IPS-18a (cell line): ENCODE measurements around the gene DNAAF5.

Source experiments
- H3K27ac ChIP-seq: one replicate; pipeline ENCODE4 v1.5.1; 2013; ENCODE audit warnings: low read length
- H3K27me3 ChIP-seq: one replicate; pipeline ENCODE4 v1.6.1; 2013; ENCODE audit warnings: mild to moderate bottlenecking, low read length; ENCODE audit not compliant: control insufficient read depth, insufficient read depth
- H3K36me3 ChIP-seq: one replicate; pipeline ENCODE4 v1.6.1; 2013; ENCODE audit warnings: low read depth, low read length; ENCODE audit not compliant: control insufficient read depth
- H3K4me1 ChIP-seq: one replicate; pipeline ENCODE4 v1.6.1; 2013; ENCODE audit warnings: low read depth, low read length; ENCODE audit not compliant: control insufficient read depth
- H3K4me3 ChIP-seq: one replicate; pipeline ENCODE4 v1.5.1; 2013; ENCODE audit warnings: low read length
- H3K9ac ChIP-seq: one replicate; pipeline ENCODE4 v1.6.1; 2013; ENCODE audit warnings: mild to moderate bottlenecking, low read length, moderate library complexity
- H3K9me3 ChIP-seq: one replicate; pipeline ENCODE4 v1.6.1; 2013; ENCODE audit warnings: low read depth, low read length; ENCODE audit not compliant: control insufficient read depth

The DNAAF5 gene

DNA sequence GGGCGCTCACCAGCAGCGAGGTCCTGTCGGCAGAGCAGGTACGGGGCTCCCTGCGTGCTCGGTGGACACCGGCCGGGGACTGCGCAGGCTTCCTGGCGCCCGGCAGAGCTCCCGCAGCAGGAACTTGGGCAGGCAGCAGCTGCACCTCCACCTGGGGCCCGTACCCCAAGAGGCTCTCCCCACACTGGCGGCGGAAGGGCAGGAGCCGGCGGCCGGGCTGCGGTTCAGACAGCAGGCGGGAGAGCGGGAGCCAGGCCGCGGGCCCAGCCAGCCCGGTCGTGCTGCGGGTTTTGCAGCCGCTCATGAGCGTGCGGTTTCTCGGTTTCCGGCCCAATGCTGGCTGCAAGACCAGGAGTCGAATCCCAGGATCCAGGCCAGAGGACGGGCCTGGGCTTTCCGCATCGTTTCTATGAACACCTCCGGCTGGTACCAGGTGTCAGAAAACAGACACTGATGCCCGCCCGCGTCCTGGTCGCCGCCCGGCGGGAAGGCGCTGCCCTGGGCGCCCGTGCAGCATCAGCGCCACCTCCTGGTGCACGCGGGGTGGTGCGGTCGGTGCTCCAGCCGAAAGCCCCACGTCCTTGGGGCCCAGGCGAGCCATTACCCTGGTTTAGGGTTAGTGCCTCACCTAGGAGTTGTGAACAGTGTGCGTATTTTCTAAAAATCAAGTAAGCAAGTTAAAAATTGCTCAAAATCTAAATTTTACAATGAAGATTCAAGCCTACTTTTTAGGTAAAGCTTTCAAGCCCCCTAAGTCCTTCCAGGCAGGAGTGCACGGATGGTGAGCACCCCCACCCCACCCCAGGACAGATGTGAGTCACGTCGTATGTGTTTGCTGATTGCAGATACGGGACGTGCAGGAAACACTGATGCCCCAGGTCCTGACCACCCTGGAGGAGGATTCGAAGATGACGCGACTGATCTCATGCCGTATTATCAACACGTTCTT is 47.9 kb downstream of the DNAAF5 start:
- H3K36me3 ChIP-seq, result peaks cover 33% of the 10 kb centered on the region
- no peak overlapping the region for H3K4me3 ChIP-seq
- H3K27ac ChIP-seq, result no peak overlapping the region
- no peaks in the 10 kb centered on the region for H3K9me3 ChIP-seq
- no peaks in the 10 kb centered on the region for H3K4me1 ChIP-seq
- no peak overlapping the region for H3K9ac ChIP-seq
- H3K27me3 ChIP-seq, result no peaks in the 10 kb centered on the region

DNA sequence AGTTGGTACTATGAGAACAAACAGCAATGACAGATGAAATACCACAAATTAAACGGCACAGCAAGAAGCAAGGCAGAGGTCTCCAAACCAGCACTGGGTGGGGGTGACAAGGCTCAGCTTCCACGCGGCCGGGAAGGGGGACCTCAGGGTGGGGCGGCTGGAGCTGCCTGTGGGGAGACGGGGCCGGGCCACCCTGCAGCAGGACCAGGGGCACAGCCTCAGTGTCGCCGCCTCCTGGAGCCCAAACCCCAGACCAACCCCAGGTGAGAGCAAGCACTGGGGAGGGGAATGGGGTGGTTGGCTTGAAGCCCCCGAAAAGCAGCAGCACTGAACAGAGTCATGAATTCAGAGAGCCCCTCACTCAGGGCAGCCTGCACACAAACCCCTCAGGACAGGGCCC is 49.9 kb downstream of the DNAAF5 start:
- no peak overlapping the region for H3K9ac ChIP-seq
- no peaks in the 10 kb centered on the region for H3K9me3 ChIP-seq
- no peaks in the 10 kb centered on the region for H3K4me1 ChIP-seq
- H3K4me3 ChIP-seq, result no peak overlapping the region
- no peaks in the 10 kb centered on the region for H3K27me3 ChIP-seq
- peaks cover 51% of the 10 kb centered on the region for H3K36me3 ChIP-seq
- no peak overlapping the region for H3K27ac ChIP-seq

- H3K36me3 ChIP-seq, result peaks cover 55% of the 10 kb centered on the region
- no peak overlapping the region for H3K27ac ChIP-seq
- H3K4me1 ChIP-seq, result no peaks in the 10 kb centered on the region
- H3K27me3 ChIP-seq, result no peaks in the 10 kb centered on the region
- H3K9me3 ChIP-seq, result no peaks in the 10 kb centered on the region
- no peak overlapping the region for H3K9ac ChIP-seq
- no peak overlapping the region for H3K4me3 ChIP-seq
Observed at GRCh38 chr7:776992-777727, 50.7 kb downstream of the DNAAF5 start.

- H3K9ac ChIP-seq, result no peak overlapping the region
- H3K9me3 ChIP-seq, result no peaks in the 10 kb centered on the region
- no peak overlapping the region for H3K4me3 ChIP-seq
- H3K4me1 ChIP-seq, result no peaks in the 10 kb centered on the region
- H3K27me3 ChIP-seq, result no peaks in the 10 kb centered on the region
- peaks cover 56% of the 10 kb centered on the region for H3K36me3 ChIP-seq
- H3K27ac ChIP-seq, result no peak overlapping the region
Observed at GRCh38 chr7:777728-778078, 51.2 kb downstream of the DNAAF5 start.

DNA sequence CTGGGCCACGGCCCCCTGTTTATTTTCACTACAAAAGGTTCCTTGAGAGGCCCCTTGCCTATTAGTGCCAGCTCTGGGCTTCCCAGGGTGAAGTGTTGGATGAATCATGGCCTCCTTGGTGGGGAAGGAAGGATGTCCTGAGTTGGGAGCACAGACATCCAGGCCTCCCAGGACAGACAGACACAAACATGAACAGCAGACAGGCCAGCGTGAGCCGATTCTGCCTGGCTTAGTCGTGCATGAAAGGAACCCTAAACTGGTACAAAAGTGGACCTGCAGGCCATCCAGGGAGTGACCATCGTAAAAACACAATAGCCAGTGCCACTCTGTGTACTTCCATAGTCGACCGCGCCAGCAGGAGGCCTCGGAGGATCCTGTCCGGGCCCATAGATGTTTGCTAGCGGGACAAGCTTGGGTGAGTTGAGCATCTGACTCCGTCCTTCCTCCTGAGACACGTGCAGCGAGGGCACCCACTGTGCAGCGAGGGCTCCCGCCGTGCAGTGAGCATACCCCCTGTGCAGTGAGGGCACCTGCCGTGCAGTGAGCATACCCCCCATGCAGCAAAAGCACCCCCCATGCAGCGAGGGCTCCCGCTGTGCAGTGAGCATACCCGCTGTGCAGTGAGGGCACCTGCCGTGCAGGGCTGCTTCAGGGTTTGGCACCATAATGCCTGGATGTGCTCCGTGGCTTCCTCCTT is 51.9 kb downstream of the DNAAF5 start:
- Histone ChIP-seq H3K9me3 (no peaks in the 10 kb centered on the region), H3K36me3 (peaks cover 64% of the 10 kb centered on the region), H3K4me3 (no peak overlapping the region), H3K4me1 (no peaks in the 10 kb centered on the region), H3K27me3 (no peaks in the 10 kb centered on the region), H3K9ac (no peak overlapping the region), H3K27ac (no peak overlapping the region)

DNA sequence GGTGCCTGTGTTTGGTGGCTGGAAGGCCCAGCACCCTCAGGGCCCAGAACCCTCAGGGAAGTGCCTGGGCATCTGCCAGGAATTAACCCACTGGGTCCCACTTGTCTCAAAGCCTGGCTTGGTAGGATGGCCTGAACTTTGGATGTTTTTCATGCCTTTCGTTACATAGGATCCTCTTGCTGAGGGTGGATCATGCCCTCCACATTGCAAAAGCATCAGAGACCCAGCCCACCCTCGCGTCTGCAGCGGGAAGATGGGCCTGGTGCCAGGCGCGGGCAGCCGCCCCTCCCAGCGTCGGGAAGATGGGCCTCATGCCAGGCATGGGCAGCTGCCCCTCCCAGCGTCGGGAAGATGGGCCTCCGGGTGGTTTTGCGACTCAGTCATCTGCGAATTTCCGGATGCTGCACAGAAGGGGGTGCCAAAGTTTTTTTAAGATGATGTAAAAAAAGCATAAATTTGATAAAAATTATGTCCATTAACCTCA is 52.5 kb downstream of the DNAAF5 start:
- no peaks in the 10 kb centered on the region for H3K27me3 ChIP-seq
- no peak overlapping the region for H3K4me3 ChIP-seq
- H3K9me3 ChIP-seq, result no peaks in the 10 kb centered on the region
- H3K27ac ChIP-seq, result no peak overlapping the region
- H3K36me3 ChIP-seq, result peaks cover 68% of the 10 kb centered on the region
- H3K9ac ChIP-seq, result no peak overlapping the region
- no peaks in the 10 kb centered on the region for H3K4me1 ChIP-seq

DNA sequence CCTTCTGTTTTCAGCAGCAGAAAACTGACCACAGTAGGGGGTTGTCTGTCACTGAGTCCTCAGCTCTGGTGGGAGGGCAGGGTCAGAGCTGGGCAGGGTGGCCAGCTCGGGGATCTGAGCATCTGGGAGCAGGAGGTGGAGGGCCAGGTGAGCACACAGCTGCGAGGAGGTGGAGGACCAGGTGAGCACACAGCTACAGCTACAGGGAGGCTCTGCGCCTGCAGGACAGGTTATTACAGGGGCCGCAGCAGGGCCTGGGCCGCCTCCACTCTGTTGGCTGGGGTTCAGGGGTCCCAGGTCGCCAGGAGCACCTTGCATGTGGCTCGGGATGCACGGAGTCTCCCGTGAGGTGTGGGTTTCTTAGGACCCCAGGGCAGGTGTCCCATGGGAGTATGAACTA is 53.0 kb downstream of the DNAAF5 start:
- Histone ChIP-seq H3K36me3 (peaks cover 68% of the 10 kb centered on the region), H3K9me3 (no peaks in the 10 kb centered on the region), H3K27me3 (no peaks in the 10 kb centered on the region), H3K4me1 (no peaks in the 10 kb centered on the region), H3K9ac (no peak overlapping the region), H3K27ac (no peak overlapping the region), H3K4me3 (no peak overlapping the region)

GRCh38 chr7:780081-780480 is 53.6 kb downstream of the DNAAF5 start:
- Histone ChIP-seq H3K9me3 (no peaks in the 10 kb centered on the region), H3K36me3 (peaks cover 63% of the 10 kb centered on the region), H3K27ac (no peak overlapping the region), H3K9ac (no peak overlapping the region), H3K27me3 (no peaks in the 10 kb centered on the region), H3K4me1 (no peaks in the 10 kb centered on the region), H3K4me3 (no peak overlapping the region)

DNA sequence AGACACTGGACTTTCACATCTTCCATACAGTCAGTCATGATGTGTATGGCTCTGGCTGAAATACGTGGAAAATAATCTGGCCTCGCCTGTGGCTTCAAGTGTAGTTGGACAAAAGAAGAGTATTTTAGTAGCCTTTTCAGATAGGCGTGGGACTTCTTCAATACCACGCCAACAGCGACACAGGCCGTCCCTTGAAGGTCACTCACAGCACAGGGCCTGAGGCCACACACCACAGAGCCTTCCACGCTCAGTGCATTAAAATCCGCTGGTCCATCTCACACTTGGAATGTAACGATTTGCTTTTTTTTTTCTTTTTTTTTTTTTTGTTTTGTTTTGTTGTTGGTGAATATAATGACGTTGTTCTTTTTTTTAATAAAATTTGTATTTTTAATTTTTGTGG is 54.0 kb downstream of the DNAAF5 start:
- no peaks in the 10 kb centered on the region for H3K9me3 ChIP-seq
- no peak overlapping the region for H3K4me3 ChIP-seq
- H3K27me3 ChIP-seq, result no peaks in the 10 kb centered on the region
- no peaks in the 10 kb centered on the region for H3K4me1 ChIP-seq
- H3K36me3 ChIP-seq, result peaks cover 59% of the 10 kb centered on the region
- H3K9ac ChIP-seq, result no peak overlapping the region
- no peak overlapping the region for H3K27ac ChIP-seq

DNA sequence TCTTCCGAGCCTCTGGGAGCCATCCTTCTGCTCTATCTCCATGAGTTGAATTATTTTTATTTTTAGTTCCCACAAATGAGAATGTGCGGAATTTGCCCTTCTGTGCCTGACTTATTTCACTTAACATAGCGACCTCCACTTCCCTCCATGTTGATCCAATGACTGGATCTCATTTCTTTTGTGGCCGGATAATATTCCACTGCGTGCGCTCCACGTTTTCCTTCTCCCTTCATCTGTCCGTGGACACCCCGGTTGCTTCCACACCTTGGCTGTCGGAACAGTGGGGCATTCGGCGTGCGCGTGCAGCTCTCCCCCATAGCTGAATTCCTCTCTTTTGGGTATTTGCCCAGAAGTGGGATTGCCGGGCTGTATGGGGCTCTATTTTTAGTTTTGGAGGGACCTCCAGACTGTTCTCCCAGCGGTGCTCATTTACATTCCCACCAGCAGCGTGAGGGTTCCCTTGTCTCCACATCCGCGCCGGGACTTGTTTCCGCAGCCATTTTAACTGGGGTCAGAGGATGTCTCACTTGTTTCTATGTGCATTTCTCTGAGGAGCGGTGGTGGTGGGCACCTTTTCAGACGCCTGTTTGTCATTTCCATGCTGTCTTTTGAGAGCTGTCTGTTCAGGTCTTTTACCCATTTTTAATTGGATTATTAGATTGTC is 54.8 kb downstream of the DNAAF5 start:
- Histone ChIP-seq H3K27me3 (no peaks in the 10 kb centered on the region), H3K4me1 (no peaks in the 10 kb centered on the region), H3K9me3 (no peaks in the 10 kb centered on the region), H3K4me3 (no peak overlapping the region), H3K27ac (no peak overlapping the region), H3K36me3 (peaks cover 54% of the 10 kb centered on the region), H3K9ac (no peak overlapping the region)

DNA sequence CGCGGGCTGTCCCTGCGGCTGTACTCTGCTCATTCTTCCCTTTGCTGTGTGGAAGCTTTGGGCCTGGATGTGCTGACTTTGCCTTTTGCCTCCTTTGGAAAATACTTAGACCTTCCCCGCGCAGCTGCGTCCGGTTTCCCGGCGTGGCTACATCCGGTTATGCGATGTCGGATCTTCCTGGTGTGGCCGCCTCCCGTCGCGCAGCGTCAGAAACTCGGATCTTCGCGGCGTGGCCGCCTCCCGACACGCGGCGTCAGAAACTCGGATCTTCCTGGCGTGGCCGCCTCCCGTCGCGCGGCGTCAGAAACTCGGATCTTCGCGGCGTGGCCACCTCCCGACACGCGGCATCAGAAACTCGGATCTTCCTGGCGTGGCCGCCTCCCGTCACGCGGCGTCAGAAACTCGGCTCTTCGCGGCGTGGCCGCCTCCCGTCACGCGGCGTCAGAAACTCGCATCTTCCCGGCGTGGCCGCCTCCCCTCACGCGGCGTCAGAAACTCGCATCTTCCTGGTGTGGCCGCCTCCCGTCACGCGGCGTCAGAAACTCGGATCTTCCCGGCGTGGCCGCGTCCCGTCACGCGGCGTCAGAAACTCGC is 55.5 kb downstream of the DNAAF5 start:
- no peaks in the 10 kb centered on the region for H3K4me1 ChIP-seq
- H3K27ac ChIP-seq, result no peak overlapping the region
- no peak overlapping the region for H3K4me3 ChIP-seq
- no peaks in the 10 kb centered on the region for H3K27me3 ChIP-seq
- H3K9ac ChIP-seq, result no peak overlapping the region
- no peaks in the 10 kb centered on the region for H3K9me3 ChIP-seq
- peaks cover 50% of the 10 kb centered on the region for H3K36me3 ChIP-seq
